GM23338 (cell line): ENCODE data around the gene CFAP299. TPM values are rescaled to one million over a fixed set of nuclear protein-coding genes. Genes with fewer than 3 reads are reported as not detected.

ENCODE experiments used
- ATAC-seq: fragments of 200-7000 bp; cut with Tn5 transposase; 3 replicates; pipeline ENCODE4 v1.9.1; 2020
- DNase-seq: peaks from one replicate; pipeline ENCODE4 v3.0.0-alpha.2; 2015; ENCODE audit warnings: low spot score
- H2AFZ ChIP-seq: fragments of 200-600 bp; sonication (generic); 2 replicates; pipeline ENCODE4 v1.8.0; 2016; ENCODE audit warnings: antibody characterized with exemption, mild to moderate bottlenecking, moderate library complexity
- H3F3A ChIP-seq: fragments of 200-600 bp; sonication (generic); replicated peaks from 2 replicates; pipeline ENCODE4 v1.8.0; 2017; ENCODE audit warnings: antibody characterized with exemption, mixed run types, low read depth
- H3K27ac ChIP-seq: fragments of 200-600 bp; sonication (generic); 2 replicates; pipeline ENCODE4 v1.6.1; 2016; ENCODE audit warnings: low read depth
- H3K27me3 ChIP-seq: fragments of 200-600 bp; sonication (generic); 2 replicates; pipeline ENCODE4 v1.8.0; 2016; ENCODE audit warnings: mild to moderate bottlenecking, mixed run types, moderate library complexity; ENCODE audit not compliant: insufficient read depth
- H3K36me3 ChIP-seq: fragments of 200-600 bp; sonication (generic); 2 replicates; pipeline ENCODE4 v1.8.0; 2016; ENCODE audit warnings: mild to moderate bottlenecking; ENCODE audit not compliant: insufficient read depth
- H3K4me1 ChIP-seq: fragments of 200-600 bp; sonication (generic); 2 replicates; pipeline ENCODE4 v1.8.0; 2016; ENCODE audit warnings: mild to moderate bottlenecking, moderate library complexity; ENCODE audit not compliant: insufficient read depth
- H3K4me2 ChIP-seq: fragments of 200-600 bp; sonication (generic); 2 replicates; pipeline ENCODE4 v1.7.1; 2017; ENCODE audit warnings: mixed run types
- H3K4me3 ChIP-seq: fragments of 200-600 bp; sonication (generic); 2 replicates; pipeline ENCODE4 v1.6.1; 2016; ENCODE audit warnings: mixed run types
- H3K79me2 ChIP-seq: fragments of 200-600 bp; sonication (generic); replicated peaks from 2 replicates; pipeline ENCODE4 v1.8.0; 2017; ENCODE audit warnings: mild to moderate bottlenecking; ENCODE audit not compliant: insufficient read depth
- H3K9me2 ChIP-seq: fragments of 200-600 bp; sonication (generic); 2 replicates; pipeline ENCODE4 v1.8.0; 2017; ENCODE audit not compliant: insufficient read depth
- H4K20me1 ChIP-seq: fragments of 200-600 bp; sonication (generic); replicated peaks from 2 replicates; pipeline ENCODE4 v1.8.0; 2017; ENCODE audit warnings: mild to moderate bottlenecking; ENCODE audit not compliant: insufficient read depth
- H3K27ac Mint-ChIP-seq: 2 replicates; pipeline ENCODE4 v1.8.0; 2020; ENCODE audit warnings: inconsistent platforms, mild to moderate bottlenecking, moderate library complexity, mixed read lengths
- H3K27me3 Mint-ChIP-seq: 3 replicates; pipeline ENCODE4 v1.8.0; 2022; ENCODE audit warnings: low read depth, mild to moderate bottlenecking, moderate library complexity, mixed read lengths, inconsistent platforms; ENCODE audit not compliant: insufficient read depth, poor library complexity
- H3K36me3 Mint-ChIP-seq: 3 replicates; pipeline ENCODE4 v1.8.0; 2021; ENCODE audit warnings: low read depth, mild to moderate bottlenecking, inconsistent platforms, moderate library complexity, mixed read lengths
- H3K4me1 Mint-ChIP-seq: 3 replicates; pipeline ENCODE4 v1.8.0; 2020; ENCODE audit warnings: mild to moderate bottlenecking, inconsistent platforms, mixed read lengths
- H3K4me3 Mint-ChIP-seq: 3 replicates; pipeline ENCODE4 v1.8.0; 2021; ENCODE audit warnings: moderate library complexity, mild to moderate bottlenecking, inconsistent platforms, mixed read lengths
- H3K9me3 Mint-ChIP-seq: 3 replicates; pipeline ENCODE4 v1.8.0; 2020; ENCODE audit warnings: moderate library complexity, mild to moderate bottlenecking, inconsistent platforms, mixed read lengths
- CREB1 ChIP-seq: fragments of 250-450 bp; sonication (Bioruptor Pico); IDR thresholded peaks from 2 replicates; pipeline ENCODE4 v1.5.0; 2020; ENCODE audit warnings: low read depth, mild to moderate bottlenecking, moderate library complexity
- ETS1 ChIP-seq: IDR thresholded peaks from 2 replicates; pipeline ENCODE4 v1.6.1; 2016; ENCODE audit warnings: antibody characterized with exemption
- EZH2 ChIP-seq: fragments of 200-600 bp; sonication (generic); IDR thresholded peaks from one replicate; pipeline ENCODE4 v1.8.0; 2017; ENCODE audit warnings: antibody characterized with exemption, mild to moderate bottlenecking, low read depth; ENCODE audit not compliant: unreplicated experiment
- EZH2phosphoT487 ChIP-seq: fragments of 200-600 bp; sonication (generic); IDR thresholded peaks from one replicate; pipeline ENCODE4 v1.8.1; 2018; ENCODE audit warnings: antibody characterized with exemption; ENCODE audit not compliant: unreplicated experiment
- JUNB ChIP-seq: IDR thresholded peaks from one replicate; pipeline ENCODE4 v1.6.1; 2016; ENCODE audit warnings: antibody characterized with exemption; ENCODE audit not compliant: unreplicated experiment
- NANOG ChIP-seq: IDR thresholded peaks from 2 replicates; pipeline ENCODE4 v1.6.1; 2016; ENCODE audit warnings: antibody characterized with exemption, borderline replicate concordance
- POLR2AphosphoS5 ChIP-seq: IDR thresholded peaks from 2 replicates; pipeline ENCODE4 v1.6.1; 2016; ENCODE audit warnings: antibody characterized with exemption, low read depth
- STAT1 ChIP-seq: IDR thresholded peaks from one replicate; pipeline ENCODE4 v1.6.1; 2016; ENCODE audit warnings: antibody characterized with exemption; ENCODE audit not compliant: unreplicated experiment
- ZNF114 ChIP-seq: fragments of 250-450 bp; sonication (Bioruptor Pico); IDR thresholded peaks from 2 replicates; pipeline ENCODE4 v1.5.0; 2020; ENCODE audit warnings: mild to moderate bottlenecking, moderate library complexity
- ZNF331 ChIP-seq: fragments of 250-450 bp; sonication (Bioruptor Pico); IDR thresholded peaks from 2 replicates; pipeline ENCODE4 v1.5.0; 2020; ENCODE audit warnings: low read depth, mild to moderate bottlenecking, moderate library complexity
- ZNF462 ChIP-seq: fragments of 250-450 bp; sonication (Bioruptor Pico); IDR thresholded peaks from 2 replicates; pipeline ENCODE4 v1.5.0; 2020; ENCODE audit warnings: mild to moderate bottlenecking, moderate library complexity
- polyA plus RNA-seq: library from polyadenylated mRNA; unstranded; fragments of >200 nt; fragmentation: Nextera tagmentation; extraction: Ambion mirVana; gene quantifications from 2 replicates; pipeline ENCODE4 v1.2.1, GENCODE V29; 2016
- total RNA-seq: library from RNA; depleted of rRNA; stranded (reverse); fragments of >200 nt; shearing (Covaris generic); gene quantifications from 2 replicates; pipeline ENCODE4 v1.2.3, GENCODE V29; 2014
- TF ChIP-seq, protein P1 (sequence below), 2 experiments: fragments of 200-600 bp in 1 of 2; sonication (generic) in 1 of 2; conservative IDR thresholded peaks; 2 replicates each; pipeline versions ENCODE4 v1.5.1 to v1.6.1; 2016 to 2017; ENCODE audit warnings: antibody characterized with exemption in 2 of 2, low read depth in 2 of 2, mild to moderate bottlenecking in 2 of 2, moderate library complexity in 1 of 2
- TF ChIP-seq, protein P2 (sequence below): IDR thresholded peaks from one replicate; pipeline ENCODE4 v1.6.1; 2018; ENCODE audit warnings: antibody characterized with exemption; ENCODE audit not compliant: unreplicated experiment

Gene CFAP299
- total and polyA plus RNA-seq, 2 experiments from 2014 or later, result not detected

DNA sequence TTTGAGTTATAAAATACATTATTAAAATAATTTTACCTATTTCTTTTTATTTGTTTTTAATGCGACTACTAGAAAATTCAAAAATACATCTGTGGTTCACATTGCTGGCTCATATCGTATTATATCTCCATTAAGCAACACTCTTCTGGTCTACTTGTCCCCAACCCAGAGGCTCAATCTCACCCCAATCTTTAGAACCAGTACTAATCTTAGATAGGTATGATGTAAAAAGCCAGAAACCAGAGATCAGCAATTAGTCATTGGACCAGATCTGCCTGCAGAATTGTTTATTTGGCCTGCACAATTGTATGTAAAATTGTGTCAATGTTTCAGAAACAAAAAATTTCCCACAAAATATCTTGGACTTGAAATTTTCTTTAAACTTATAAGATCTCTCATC is 539.4 kb downstream of the CFAP299 start:
- Mint-ChIP-seq H3K9me3 (no peaks in the 10 kb centered on the region), H3K27ac (no peak overlapping the region), H3K4me1 (peaks cover 2% of the 10 kb centered on the region; the same call in 2 of the 3 replicates), H3K27me3 (no peaks in the 10 kb centered on the region), H3K4me3 (no peak overlapping the region), H3K36me3 (no peaks in the 10 kb centered on the region)
- no peaks in the 10 kb centered on the region for H3K79me2 ChIP-seq
- H3K4me2 ChIP-seq, result no peak overlapping the region
- H3F3A ChIP-seq, result no peaks in the 10 kb centered on the region
- no peaks in the 10 kb centered on the region for H3K36me3 ChIP-seq
- H2AFZ ChIP-seq, result no peak overlapping the region
- ATAC-seq, result no peak
- H4K20me1 ChIP-seq, result no peaks in the 10 kb centered on the region
- no peaks in the 10 kb centered on the region for H3K4me1 ChIP-seq
- no peak for DNase-seq
- no peak for TF ChIP-seq STAT1
- TF ChIP-seq CREB1 (CRISPR knock-in tag), result no peak
- TF ChIP-seq ZNF114, result no peak
- TF ChIP-seq ZNF331, result no peak
- TF ChIP-seq, protein P1, sequence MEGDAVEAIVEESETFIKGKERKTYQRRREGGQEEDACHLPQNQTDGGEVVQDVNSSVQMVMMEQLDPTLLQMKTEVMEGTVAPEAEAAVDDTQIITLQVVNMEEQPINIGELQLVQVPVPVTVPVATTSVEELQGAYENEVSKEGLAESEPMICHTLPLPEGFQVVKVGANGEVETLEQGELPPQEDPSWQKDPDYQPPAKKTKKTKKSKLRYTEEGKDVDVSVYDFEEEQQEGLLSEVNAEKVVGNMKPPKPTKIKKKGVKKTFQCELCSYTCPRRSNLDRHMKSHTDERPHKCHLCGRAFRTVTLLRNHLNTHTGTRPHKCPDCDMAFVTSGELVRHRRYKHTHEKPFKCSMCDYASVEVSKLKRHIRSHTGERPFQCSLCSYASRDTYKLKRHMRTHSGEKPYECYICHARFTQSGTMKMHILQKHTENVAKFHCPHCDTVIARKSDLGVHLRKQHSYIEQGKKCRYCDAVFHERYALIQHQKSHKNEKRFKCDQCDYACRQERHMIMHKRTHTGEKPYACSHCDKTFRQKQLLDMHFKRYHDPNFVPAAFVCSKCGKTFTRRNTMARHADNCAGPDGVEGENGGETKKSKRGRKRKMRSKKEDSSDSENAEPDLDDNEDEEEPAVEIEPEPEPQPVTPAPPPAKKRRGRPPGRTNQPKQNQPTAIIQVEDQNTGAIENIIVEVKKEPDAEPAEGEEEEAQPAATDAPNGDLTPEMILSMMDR (conservative IDR thresholded peaks at IDR 0.05; ENCODE audit: low read depth in 2 of 2), result no peak
- TF ChIP-seq ETS1, result no peak
- TF ChIP-seq JUNB, result no peak
- TF ChIP-seq EZH2, result no peak
- no peak for TF ChIP-seq POLR2AphosphoS5
- TF ChIP-seq ZNF462 (CRISPR knock-in tag), result no peak
- TF ChIP-seq, protein P2, sequence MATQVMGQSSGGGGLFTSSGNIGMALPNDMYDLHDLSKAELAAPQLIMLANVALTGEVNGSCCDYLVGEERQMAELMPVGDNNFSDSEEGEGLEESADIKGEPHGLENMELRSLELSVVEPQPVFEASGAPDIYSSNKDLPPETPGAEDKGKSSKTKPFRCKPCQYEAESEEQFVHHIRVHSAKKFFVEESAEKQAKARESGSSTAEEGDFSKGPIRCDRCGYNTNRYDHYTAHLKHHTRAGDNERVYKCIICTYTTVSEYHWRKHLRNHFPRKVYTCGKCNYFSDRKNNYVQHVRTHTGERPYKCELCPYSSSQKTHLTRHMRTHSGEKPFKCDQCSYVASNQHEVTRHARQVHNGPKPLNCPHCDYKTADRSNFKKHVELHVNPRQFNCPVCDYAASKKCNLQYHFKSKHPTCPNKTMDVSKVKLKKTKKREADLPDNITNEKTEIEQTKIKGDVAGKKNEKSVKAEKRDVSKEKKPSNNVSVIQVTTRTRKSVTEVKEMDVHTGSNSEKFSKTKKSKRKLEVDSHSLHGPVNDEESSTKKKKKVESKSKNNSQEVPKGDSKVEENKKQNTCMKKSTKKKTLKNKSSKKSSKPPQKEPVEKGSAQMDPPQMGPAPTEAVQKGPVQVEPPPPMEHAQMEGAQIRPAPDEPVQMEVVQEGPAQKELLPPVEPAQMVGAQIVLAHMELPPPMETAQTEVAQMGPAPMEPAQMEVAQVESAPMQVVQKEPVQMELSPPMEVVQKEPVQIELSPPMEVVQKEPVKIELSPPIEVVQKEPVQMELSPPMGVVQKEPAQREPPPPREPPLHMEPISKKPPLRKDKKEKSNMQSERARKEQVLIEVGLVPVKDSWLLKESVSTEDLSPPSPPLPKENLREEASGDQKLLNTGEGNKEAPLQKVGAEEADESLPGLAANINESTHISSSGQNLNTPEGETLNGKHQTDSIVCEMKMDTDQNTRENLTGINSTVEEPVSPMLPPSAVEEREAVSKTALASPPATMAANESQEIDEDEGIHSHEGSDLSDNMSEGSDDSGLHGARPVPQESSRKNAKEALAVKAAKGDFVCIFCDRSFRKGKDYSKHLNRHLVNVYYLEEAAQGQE, result no peak
- TF ChIP-seq NANOG, result no peak
- TF ChIP-seq EZH2phosphoT487, result no peak
- H3K9me2 ChIP-seq, result no peaks in the 10 kb centered on the region; the same call in 1 of the 2 replicates
- H3K27ac ChIP-seq, result no peak overlapping the region
- no peaks in the 10 kb centered on the region for H3K27me3 ChIP-seq
- no peak overlapping the region for H3K4me3 ChIP-seq
